Measurements from ENCODE around the gene AGMO. TPM values are rescaled to one million over a fixed set of nuclear protein-coding genes. Genes with fewer than 3 reads are reported as not detected.

The AGMO gene
- total RNA-seq, 1 donor from 2014 or later = 0.20 TPM

DNA sequence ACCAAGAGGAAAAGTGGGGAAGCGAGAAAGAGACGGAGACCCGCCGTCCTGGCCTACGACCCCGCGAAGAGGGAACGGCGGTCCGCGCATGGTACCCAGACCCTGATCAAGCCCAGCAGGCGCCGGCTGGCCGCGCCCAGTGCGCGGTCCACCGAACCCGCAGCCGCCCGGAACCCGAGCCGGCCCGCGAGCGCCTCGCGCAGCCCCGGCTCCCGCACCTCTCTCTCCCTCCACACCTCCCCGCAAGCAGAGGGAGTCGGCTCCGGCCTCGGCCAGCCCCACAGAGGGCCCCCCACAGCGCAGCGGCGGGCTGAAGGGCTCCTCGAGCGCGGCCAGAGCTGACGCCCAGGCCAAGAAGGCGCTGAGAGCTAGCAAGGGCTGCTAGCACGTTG lies 164.7 kb downstream of the AGMO start:
- H3K27me3 ChIP-seq = no peaks in the 10 kb centered on the region
- no peaks in the 10 kb centered on the region for H3K36me3 ChIP-seq
- no peak overlapping the region for H3K4me3 ChIP-seq
- H3K4me1 ChIP-seq = no peaks in the 10 kb centered on the region
- no peaks in the 10 kb centered on the region for H3K9me3 ChIP-seq
- no peak overlapping the region for H3K27ac ChIP-seq
- DNase-seq (no peak), ATAC-seq (no peak)
- intact Hi-C loops (cut with DNase I) = no loop called here
- TF ChIP-seq, protein P1, sequence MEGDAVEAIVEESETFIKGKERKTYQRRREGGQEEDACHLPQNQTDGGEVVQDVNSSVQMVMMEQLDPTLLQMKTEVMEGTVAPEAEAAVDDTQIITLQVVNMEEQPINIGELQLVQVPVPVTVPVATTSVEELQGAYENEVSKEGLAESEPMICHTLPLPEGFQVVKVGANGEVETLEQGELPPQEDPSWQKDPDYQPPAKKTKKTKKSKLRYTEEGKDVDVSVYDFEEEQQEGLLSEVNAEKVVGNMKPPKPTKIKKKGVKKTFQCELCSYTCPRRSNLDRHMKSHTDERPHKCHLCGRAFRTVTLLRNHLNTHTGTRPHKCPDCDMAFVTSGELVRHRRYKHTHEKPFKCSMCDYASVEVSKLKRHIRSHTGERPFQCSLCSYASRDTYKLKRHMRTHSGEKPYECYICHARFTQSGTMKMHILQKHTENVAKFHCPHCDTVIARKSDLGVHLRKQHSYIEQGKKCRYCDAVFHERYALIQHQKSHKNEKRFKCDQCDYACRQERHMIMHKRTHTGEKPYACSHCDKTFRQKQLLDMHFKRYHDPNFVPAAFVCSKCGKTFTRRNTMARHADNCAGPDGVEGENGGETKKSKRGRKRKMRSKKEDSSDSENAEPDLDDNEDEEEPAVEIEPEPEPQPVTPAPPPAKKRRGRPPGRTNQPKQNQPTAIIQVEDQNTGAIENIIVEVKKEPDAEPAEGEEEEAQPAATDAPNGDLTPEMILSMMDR (IDR thresholded peaks at IDR 0.05) = no peak

DNA sequence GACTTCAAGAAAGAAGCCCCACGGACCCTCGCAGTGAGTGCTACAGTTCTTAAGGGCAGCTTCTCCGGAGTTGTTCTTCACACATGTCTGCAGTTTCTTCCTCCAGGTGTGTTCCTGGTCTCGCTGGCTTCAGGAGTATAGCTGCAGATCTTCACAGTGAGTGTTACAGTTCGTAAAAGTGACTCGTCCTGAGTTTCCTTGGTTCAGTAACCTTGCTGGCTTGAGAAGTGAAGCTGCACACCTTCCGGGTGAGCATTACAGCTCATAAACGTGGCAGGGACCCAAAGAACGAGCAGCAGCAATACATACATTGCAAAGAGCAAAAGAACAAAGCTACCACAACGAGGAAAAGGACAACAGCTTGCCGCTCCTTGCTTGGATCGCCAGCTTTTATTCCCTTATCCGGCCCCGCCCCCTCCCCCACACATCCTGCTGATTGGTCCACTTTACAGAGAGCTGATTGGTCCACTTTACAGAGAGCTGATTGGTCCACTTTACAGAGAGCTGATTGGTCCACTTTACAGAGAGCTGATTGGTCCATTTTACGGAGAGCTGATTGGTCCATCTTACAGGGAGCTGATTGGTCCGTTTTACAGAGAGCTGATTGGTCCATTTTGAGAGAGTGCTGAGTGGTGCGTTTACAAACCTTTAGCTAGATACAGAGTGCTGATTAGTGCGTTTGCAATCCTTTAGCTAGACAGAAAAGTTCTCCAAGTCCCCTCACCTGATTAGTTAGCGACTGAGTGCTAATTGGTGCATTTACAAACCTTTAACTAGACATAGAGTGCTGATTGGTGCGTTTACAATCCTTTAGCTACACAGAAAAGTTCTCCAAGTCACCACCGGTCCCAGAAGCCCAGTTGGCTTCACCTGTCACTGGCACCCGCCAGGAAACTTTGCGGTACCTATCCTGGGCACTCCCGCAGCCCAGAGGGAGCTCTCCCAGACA lies 165.3 kb downstream of the AGMO start:
- no peaks in the 10 kb centered on the region for H3K36me3 ChIP-seq
- TF ChIP-seq, protein P1 (IDR thresholded peaks at IDR 0.05) = no peak
- ATAC-seq (no peak), DNase-seq (no peak)
- no peaks in the 10 kb centered on the region for H3K4me1 ChIP-seq
- no peaks in the 10 kb centered on the region for H3K27me3 ChIP-seq
- no peaks in the 10 kb centered on the region for H3K9me3 ChIP-seq
- no peak overlapping the region for H3K27ac ChIP-seq
- no peak overlapping the region for H3K4me3 ChIP-seq
- intact Hi-C loops (cut with DNase I) = no loop called here

DNA sequence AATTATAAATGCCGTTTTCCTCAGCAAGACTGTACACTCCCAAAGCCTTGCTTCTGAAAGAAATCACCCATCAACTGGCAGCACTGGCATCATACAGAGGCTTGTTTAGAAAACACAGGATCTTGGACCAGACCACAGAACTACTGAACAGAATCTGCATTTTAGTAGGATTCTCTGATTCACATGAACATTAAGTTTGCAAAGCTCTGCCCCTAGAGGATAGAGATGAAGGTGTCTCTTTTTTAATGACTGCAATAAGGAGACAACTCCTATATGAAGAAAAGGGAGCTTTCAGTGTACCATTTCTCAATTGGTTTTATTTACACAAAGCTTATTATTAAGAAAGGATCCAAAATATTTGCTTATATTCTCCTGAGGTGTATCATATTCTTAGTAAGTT lies 172.7 kb downstream of the AGMO start:
- Histone ChIP-seq H3K27me3 (no peaks in the 10 kb centered on the region), H3K9me3 (no peaks in the 10 kb centered on the region), H3K4me1 (no peaks in the 10 kb centered on the region), H3K36me3 (no peaks in the 10 kb centered on the region), H3K4me3 (no peak overlapping the region), H3K27ac (no peak overlapping the region)
- no peak for ATAC-seq
- intact Hi-C loops (cut with DNase I) = no loop called here
- DNase-seq = no peak
- TF ChIP-seq, protein P1 (IDR thresholded peaks at IDR 0.05) = no peak

DNA sequence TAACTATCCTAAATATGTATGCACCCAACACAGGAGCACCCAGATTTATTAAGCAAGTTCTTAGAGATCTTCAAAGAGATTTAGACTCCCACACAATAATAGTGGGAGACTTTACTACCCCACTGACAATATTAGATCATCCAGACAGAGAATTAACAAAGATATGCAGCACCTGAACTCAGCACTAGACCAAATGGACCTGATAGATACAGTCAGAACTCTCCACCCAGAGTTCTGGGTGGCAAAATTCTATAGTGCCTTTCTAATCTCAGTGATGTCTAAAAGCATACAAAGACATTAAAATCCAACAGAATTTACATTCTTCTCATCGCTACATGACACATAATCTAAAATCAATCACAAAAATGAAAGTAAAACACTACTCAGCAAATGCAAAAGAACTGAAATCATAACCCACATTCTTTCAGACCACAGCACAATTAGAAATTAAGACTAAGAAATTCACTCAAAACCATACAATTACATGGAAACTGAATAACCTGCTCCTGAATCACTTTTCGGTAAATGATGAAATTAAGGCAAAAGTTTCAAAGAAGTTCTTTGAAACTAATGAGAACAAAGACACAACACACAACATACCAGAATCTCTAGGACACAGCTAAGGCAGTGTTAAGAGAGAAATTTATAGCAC lies 183.2 kb downstream of the AGMO start:
- intact Hi-C loops (cut with DNase I) = no loop called here
- TF ChIP-seq, protein P1 (IDR thresholded peaks at IDR 0.05) = no peak
- Histone ChIP-seq H3K9me3 (no peaks in the 10 kb centered on the region), H3K27me3 (no peaks in the 10 kb centered on the region), H3K27ac (no peak overlapping the region), H3K4me3 (no peak overlapping the region), H3K4me1 (no peaks in the 10 kb centered on the region), H3K36me3 (no peaks in the 10 kb centered on the region)
- ATAC-seq (no peak), DNase-seq (no peak)

DNA sequence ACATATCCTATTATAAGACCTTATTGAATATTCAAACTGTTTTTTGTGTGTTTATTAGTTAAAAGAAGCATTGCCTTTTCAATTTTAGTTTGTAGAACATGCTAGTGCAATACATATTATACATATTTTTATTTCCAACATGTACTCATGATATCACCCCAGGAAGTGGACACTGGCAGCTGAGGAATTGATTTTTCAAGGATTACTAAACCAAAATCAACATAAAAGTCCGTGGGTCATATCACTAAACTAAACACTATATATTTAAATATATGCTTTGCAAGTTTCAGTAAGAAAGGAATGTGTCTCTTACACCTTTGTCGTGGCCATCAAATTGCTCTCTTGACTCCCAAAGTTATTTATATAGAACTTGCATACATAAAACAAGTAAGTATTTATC lies 185.2 kb downstream of the AGMO start:
- TF ChIP-seq, protein P1 (IDR thresholded peaks at IDR 0.05) = no peak
- intact Hi-C loops (cut with DNase I) = no loop called here
- ATAC-seq (no peak), DNase-seq (no peak)
- no peak overlapping the region for H3K4me3 ChIP-seq
- H3K27me3 ChIP-seq = no peaks in the 10 kb centered on the region
- H3K4me1 ChIP-seq = no peaks in the 10 kb centered on the region
- H3K36me3 ChIP-seq = no peaks in the 10 kb centered on the region
- H3K27ac ChIP-seq = no peak overlapping the region
- no peaks in the 10 kb centered on the region for H3K9me3 ChIP-seq
